Measurements from ENCODE around the gene CRMP1.

DNA sequence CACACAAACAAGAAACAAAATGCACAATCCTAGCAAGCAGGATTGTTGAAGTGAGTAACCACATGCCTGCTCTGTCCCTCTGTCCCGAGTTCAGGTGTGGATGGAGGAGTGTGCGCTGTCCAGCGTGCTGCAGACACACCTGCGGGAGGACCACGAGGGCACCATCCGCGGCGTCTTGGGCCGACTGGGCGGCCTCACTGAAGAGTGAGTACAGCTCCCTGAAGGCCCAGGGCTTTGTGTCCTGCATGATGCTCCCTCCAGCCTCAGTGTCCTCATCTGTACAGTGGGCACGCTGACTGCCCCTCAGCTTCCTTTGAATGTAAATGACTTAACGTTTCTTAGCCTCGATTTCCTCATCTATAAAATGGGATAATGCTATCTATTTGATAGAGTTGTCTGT lies 99.4 kb downstream of the CRMP1 start:
- no peak for TF ChIP-seq POLR2A (IDR thresholded peaks at IDR 0.05)
- no peak for TF ChIP-seq EP300 (IDR thresholded peaks at IDR 0.05)
- TF ChIP-seq, protein P1, sequence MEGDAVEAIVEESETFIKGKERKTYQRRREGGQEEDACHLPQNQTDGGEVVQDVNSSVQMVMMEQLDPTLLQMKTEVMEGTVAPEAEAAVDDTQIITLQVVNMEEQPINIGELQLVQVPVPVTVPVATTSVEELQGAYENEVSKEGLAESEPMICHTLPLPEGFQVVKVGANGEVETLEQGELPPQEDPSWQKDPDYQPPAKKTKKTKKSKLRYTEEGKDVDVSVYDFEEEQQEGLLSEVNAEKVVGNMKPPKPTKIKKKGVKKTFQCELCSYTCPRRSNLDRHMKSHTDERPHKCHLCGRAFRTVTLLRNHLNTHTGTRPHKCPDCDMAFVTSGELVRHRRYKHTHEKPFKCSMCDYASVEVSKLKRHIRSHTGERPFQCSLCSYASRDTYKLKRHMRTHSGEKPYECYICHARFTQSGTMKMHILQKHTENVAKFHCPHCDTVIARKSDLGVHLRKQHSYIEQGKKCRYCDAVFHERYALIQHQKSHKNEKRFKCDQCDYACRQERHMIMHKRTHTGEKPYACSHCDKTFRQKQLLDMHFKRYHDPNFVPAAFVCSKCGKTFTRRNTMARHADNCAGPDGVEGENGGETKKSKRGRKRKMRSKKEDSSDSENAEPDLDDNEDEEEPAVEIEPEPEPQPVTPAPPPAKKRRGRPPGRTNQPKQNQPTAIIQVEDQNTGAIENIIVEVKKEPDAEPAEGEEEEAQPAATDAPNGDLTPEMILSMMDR (IDR thresholded peaks at IDR 0.05): no peak

Data from gastroesophageal sphincter (tissue), 3 donors.